Measurements from ENCODE around the gene TTC23.

- no peak for TF ChIP-seq ARNT (IDR thresholded peaks at IDR 0.05)
- TF ChIP-seq BHLHE40 (IDR thresholded peaks at IDR 0.05; ENCODE audit: borderline replicate concordance): no peak
- no peak for TF ChIP-seq ELF4 (IDR thresholded peaks at IDR 0.05)
- no peak for TF ChIP-seq TARDBP (IDR thresholded peaks at IDR 0.05)
- no peak for TF ChIP-seq ZNF384 (IDR thresholded peaks at IDR 0.05)
- no peak for TF ChIP-seq PKNOX1 (IDR thresholded peaks at IDR 0.05)
- TF ChIP-seq FOXM1 (IDR thresholded peaks at IDR 0.05; ENCODE audit: borderline replicate concordance): no peak
- TF ChIP-seq SP1 (IDR thresholded peaks at IDR 0.05): no peak
- no peak for TF ChIP-seq NFRKB (IDR thresholded peaks at IDR 0.05)
Observed at GRCh38 chr15:99250001-99250400, 620 bp upstream of the TTC23 start.

Measured in HEK293T (cell line).